K562 (cell line): Measurements from ENCODE around the gene PITX2. TPM values are rescaled to one million over a fixed set of nuclear protein-coding genes. Genes with fewer than 3 reads are reported as not detected.
A peak's percentile ranks its signal among the peaks of the same experiment; 100 is the strongest.

ENCODE experiments used
- ATAC-seq: fragments of 200-7000 bp; cut with Tn5 transposase; 3 replicates; pipeline ENCODE4 v1.9.1; 2020; ENCODE audit warnings: moderate library complexity
- BruUV-seq: library from RNA; stranded (reverse); fragments of 400-500 nt; replicated peaks from 2 replicates; lab custom pipeline; 2021; lab: Mats Ljungman, UMichigan
- CTCF ChIA-PET: fragments of 300-600 bp; formaldehyde crosslinking; extraction: SDS; loops from one replicate; lab custom pipeline; 2021; ENCODE audit warnings: low intra/inter-chr PET ratio; lab: Yijun Ruan, JAX
- POLR2A ChIA-PET: fragments of 300-600, 350-650 bp; sonication (Branson Sonifier 250); formaldehyde crosslinking; extraction: SDS; loops from one replicate; lab custom pipeline; 2021; ENCODE audit warnings: antibody characterized with exemption, inconsistent platforms; lab: Yijun Ruan, JAX
- DNase-seq, 4 experiments: peaks; one replicate each; pipeline versions ENCODE4 v3.0.0 to v3.0.0-alpha.2; 2011 to 2018; ENCODE audit warnings: low spot score in 3 of 4, mixed read lengths in 3 of 4; ENCODE audit errors: extremely low read depth in 1 of 4
- FAIRE-seq: peaks from 2 replicates; lab custom pipeline; 2011; peaks lifted over from hg19 to GRCh38; lab: Jason Lieb, UNC
- H2AFZ ChIP-seq: 2 replicates; pipeline ENCODE4 v1.6.0; 2011; ENCODE audit warnings: low read depth, low read length, control low read depth, inconsistent platforms
- H3K27ac ChIP-seq: fragments of 200-600 bp; 3 replicates; pipeline ENCODE4 v1.8.0; 2011; ENCODE audit warnings: low read depth, mild to moderate bottlenecking, control low read depth, inconsistent platforms, low read length, moderate library complexity, mixed read lengths; ENCODE audit errors: extremely low read depth
- H3K27me3 ChIP-seq, 2 experiments: fragments of 300-600 bp in 1 of 2; 2 replicates in 1 of 2; 3 replicates in 1 of 2; pipeline versions ENCODE4 v1.6.0 to v1.8.0; 2011; ENCODE audit warnings: inconsistent platforms in 2 of 2, low read length in 2 of 2, mild to moderate bottlenecking in 1 of 2, mixed read lengths in 1 of 2, moderate library complexity in 1 of 2; ENCODE audit not compliant: control insufficient read depth in 2 of 2, insufficient read depth in 2 of 2
- H3K36me3 ChIP-seq: fragments of 300-600 bp; 3 replicates; pipeline ENCODE4 v1.8.0; 2011; ENCODE audit warnings: mild to moderate bottlenecking, low read length, inconsistent platforms; ENCODE audit not compliant: control insufficient read depth, insufficient read depth
- H3K4me1 ChIP-seq, 2 experiments: fragments of 200-600 bp in 1 of 2; replicated peaks in 1 of 2; 2 replicates in 1 of 2; 3 replicates in 1 of 2; pipeline versions ENCODE4 v1.5.1 to v1.8.0; 2011; ENCODE audit warnings: inconsistent platforms in 2 of 2, low read length in 2 of 2, mild to moderate bottlenecking in 1 of 2, mixed read lengths in 1 of 2, moderate library complexity in 1 of 2; ENCODE audit not compliant: control insufficient read depth in 2 of 2, insufficient read depth in 2 of 2
- H3K4me2 ChIP-seq: 2 replicates; pipeline ENCODE4 v1.6.1; 2011; ENCODE audit warnings: low read length, control low read depth, inconsistent platforms, mixed read lengths; ENCODE audit not compliant: insufficient read depth
- H3K4me3 ChIP-seq: fragments of 200-600 bp; sonication (generic), shearing (Covaris generic); 2 replicates; pipeline ENCODE4 v1.5.1; 2016; ENCODE audit warnings: control low read depth, inconsistent platforms
- H3K79me2 ChIP-seq: fragments of 200-600 bp; 3 replicates; pipeline ENCODE4 v1.8.0; 2011; ENCODE audit warnings: low read length, inconsistent platforms; ENCODE audit not compliant: control insufficient read depth, insufficient read depth
- H3K9ac ChIP-seq, 2 experiments: 2 replicates each; pipeline versions ENCODE4 v1.6.0 to v1.6.1; 2011; ENCODE audit warnings: low read depth in 2 of 2, low read length in 2 of 2, control low read depth in 1 of 2, inconsistent platforms in 1 of 2, mild to moderate bottlenecking in 1 of 2, mixed read lengths in 1 of 2; ENCODE audit not compliant: insufficient read depth in 1 of 2
- H3K9me1 ChIP-seq: one replicate; pipeline ENCODE4 v1.6.0; 2011; ENCODE audit warnings: inconsistent platforms, mild to moderate bottlenecking, low read length, moderate library complexity; ENCODE audit not compliant: control insufficient read depth, insufficient read depth
- H3K9me3 ChIP-seq: replicated peaks from 2 replicates; pipeline ENCODE4 v1.5.1; 2011; ENCODE audit warnings: low read depth, low read length, inconsistent platforms; ENCODE audit not compliant: control insufficient read depth, insufficient read depth
- H4K20me1 ChIP-seq: replicated peaks from 2 replicates; pipeline ENCODE4 v1.6.1; 2011; ENCODE audit warnings: low read length, inconsistent platforms, mixed read lengths; ENCODE audit not compliant: control insufficient read depth, insufficient read depth
- EGR1 ChIP-seq: fragments of 450-650 bp; conservative IDR thresholded peaks from 2 replicates; pipeline ENCODE4 v1.6.1; 2017; ENCODE audit warnings: mild to moderate bottlenecking
- ESRRB ChIP-seq: fragments of 250-450 bp; sonication (Bioruptor Pico); IDR thresholded peaks from 2 replicates; pipeline ENCODE4 v1.5.0; 2020; ENCODE audit warnings: mild to moderate bottlenecking, moderate library complexity, borderline replicate concordance
- PRMT5 ChIP-seq: sonication (generic); formaldehyde crosslinking; IDR thresholded peaks from 2 replicates; pipeline ENCODE4 v1.5.0; 2020; ENCODE audit warnings: missing genetic modification reagents
- SIX5 ChIP-seq, 2 experiments: IDR thresholded peaks; 2 replicates each; pipeline ENCODE4 v1.6.1; 2011; ENCODE audit warnings: low read length in 2 of 2, borderline replicate concordance in 1 of 2, low read depth in 1 of 2, mild to moderate bottlenecking in 1 of 2, moderate library complexity in 1 of 2; ENCODE audit not compliant: insufficient read depth in 1 of 2
- TCF3 ChIP-seq: sonication (generic); formaldehyde crosslinking; IDR thresholded peaks from 2 replicates; pipeline ENCODE4 v1.4.0; 2020; ENCODE audit warnings: mild to moderate bottlenecking, missing genetic modification reagents
- ZBTB49 ChIP-seq: sonication (generic); formaldehyde crosslinking; IDR thresholded peaks from 2 replicates; pipeline ENCODE4 v1.8.0; 2022; ENCODE audit warnings: missing genetic modification reagents, mild to moderate bottlenecking, borderline replicate concordance
- ZNF77 ChIP-seq: fragments of 250-450 bp; sonication (Bioruptor Pico); IDR thresholded peaks from 2 replicates; pipeline ENCODE4 v1.5.0; 2020
- WGBS: fragments of 100-300 bp; shearing (Covaris generic); methylation state at CpG from one replicate; pipeline ENCODE4 v1.1.6; 2016; ENCODE audit warnings: low coverage, mixed read lengths; ENCODE audit not compliant: insufficient coverage; ENCODE audit errors: missing lambda C conversion rate; 5-methylcytosine and 5-hydroxymethylcytosine counted together
- in situ Hi-C: fragments of 300-500 bp; cut with MboI; formaldehyde crosslinking; loops from 4 replicates; pipeline ENCODE4 v1.15.0; 2018; ENCODE audit warnings: inconsistent platforms, mixed read lengths
- intact Hi-C: fragments of 100-400 bp; cut with micrococcal nuclease; formaldehyde crosslinking; loops from 2 replicates; pipeline ENCODE4 v1.14.2; 2022
- polyA plus RNA-seq, 8 experiments: library from polyadenylated mRNA; depleted of rRNA in 4 of 8; stranded (reverse) in 5 of 8; unstranded in 3 of 8; fragments of >200 nt; fragmentation: Nextera tagmentation in 2 of 8; fragmentation: Illumina TruSeq in 1 of 8; extraction: Ambion mirVana in 2 of 8; extraction: Trizol in 1 of 8; gene quantifications; 2 replicates each; pipeline versions ENCODE4 v1.2.1 to v1.2.3, GENCODE V29; 2011 to 2014; ENCODE audit warnings: inconsistent platforms in 1 of 8, missing spikeins in 1 of 8
- total RNA-seq, 7 experiments: library from RNA; depleted of rRNA in 6 of 7; stranded (reverse); fragments of >200 nt in 6 of 7; fragmentation: Illumina TruSeq in 2 of 7; extraction: Trizol in 2 of 7; gene quantifications; 2 replicates each; pipeline versions ENCODE4 v1.2.1 to v1.2.3, GENCODE V29; 2011 to 2021; ENCODE audit warnings: low replicate concordance in 1 of 7
- TF ChIP-seq, protein P1 (sequence below): sonication (generic); formaldehyde crosslinking; IDR thresholded peaks from 2 replicates; pipeline ENCODE4 v1.5.0; 2020; ENCODE audit warnings: missing genetic modification reagents

Gene PITX2
- total and polyA plus RNA-seq, 9 of the 15 experiments (the other 6 are each of a cell fraction or from before 2014, with no cell fraction given) = 0.08 TPM; not detected in 8

DNA sequence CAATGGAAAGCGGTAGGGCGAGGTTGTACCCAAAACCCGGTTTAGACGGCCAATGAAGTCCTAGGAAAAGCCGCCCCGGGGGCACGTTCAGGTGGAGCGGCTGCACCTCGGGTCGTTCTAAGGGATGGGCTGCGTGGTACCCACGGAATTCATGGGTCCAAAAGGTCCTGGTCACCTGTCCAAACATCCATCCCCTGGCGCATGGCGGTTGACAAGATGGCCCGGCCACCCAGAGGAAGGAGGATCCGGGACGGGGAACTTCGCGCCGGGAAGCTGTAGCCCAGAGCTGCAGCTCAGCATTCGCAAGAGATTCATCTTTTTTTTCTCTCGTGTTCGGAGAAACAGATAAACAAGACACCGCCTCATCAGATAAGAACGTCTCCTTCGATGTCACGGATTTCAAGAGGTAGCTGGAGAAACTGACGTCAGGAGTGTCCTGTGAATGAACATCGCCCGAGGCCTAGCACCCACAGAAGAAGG, 10.9 kb downstream of the PITX2 start (continued):
- TF ChIP-seq, protein P1, sequence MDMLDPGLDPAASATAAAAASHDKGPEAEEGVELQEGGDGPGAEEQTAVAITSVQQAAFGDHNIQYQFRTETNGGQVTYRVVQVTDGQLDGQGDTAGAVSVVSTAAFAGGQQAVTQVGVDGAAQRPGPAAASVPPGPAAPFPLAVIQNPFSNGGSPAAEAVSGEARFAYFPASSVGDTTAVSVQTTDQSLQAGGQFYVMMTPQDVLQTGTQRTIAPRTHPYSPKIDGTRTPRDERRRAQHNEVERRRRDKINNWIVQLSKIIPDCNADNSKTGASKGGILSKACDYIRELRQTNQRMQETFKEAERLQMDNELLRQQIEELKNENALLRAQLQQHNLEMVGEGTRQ (CRISPR knock-in tag) = no peak
- TF ChIP-seq PRMT5 (no peak), ESRRB (CRISPR knock-in tag) (no peak)

DNA sequence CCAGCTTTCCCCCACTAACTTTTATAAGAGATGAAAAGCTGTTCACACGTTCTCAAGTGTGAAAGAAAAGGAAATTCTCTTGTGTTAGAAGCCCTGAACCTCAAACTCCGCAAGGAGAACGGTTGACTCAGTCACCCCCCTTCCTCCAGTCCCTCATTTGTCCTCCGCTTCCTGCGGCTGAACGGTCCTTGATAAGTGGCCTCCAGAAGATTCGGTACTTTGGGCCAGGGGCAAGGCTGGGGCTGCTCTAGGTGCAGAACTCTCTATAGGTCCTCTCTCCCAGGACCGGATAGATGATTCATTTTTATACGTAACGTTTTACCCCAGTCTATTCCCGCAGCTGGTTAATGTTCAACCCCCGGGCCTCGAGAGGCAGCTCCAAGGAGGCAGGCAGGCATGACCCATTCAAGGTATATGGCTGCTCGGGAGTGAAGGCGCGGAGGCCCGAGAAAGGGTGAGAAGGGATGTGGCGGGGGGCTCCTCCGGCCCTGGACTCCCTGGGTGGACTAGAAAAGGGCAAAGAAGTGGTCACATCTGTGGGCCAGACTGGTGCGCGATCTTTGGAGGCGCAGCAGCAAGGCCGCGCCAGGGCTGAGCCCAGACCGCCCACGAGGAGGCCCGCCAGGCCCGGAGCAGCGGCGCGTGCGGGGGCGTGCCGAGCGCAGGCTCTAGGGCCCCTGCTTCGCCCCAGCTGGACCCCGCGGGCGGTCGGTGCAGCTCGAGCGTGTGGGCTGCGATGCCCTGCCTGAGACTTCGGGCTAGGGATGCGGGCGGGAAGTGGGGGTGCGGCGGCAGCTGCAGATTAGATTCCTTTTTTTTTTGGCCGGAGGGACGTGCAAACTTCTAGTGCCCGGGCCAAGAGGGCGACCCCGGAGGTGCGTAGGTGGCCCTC, 11.7 kb downstream of the PITX2 start:
- H3K4me1 ChIP-seq = peaks cover 0 to 9% of the 10 kb centered on the region in 2 experiments; a peak in 2 of 5 replicates
- H4K20me1 ChIP-seq = no peaks in the 10 kb centered on the region
- no peaks in the 10 kb centered on the region for H3K9me3 ChIP-seq
- in situ Hi-C loops = no loop called here
- H3K4me2 ChIP-seq = no peak overlapping the region
- H2AFZ ChIP-seq = no peak overlapping the region
- FAIRE-seq = no peak
- POLR2A ChIA-PET = interaction anchor here (0.5 to 1.3 kb wide), 4 partner anchors 8 to 665 kb away, joined by 3 to 4 read pairs (median 3); no protein-coding TSS in a partner anchor
- peaks cover 43 to 54% of the 10 kb centered on the region in 2 experiments; a peak in 4 of 5 replicates for H3K27me3 ChIP-seq
- H3K36me3 ChIP-seq = no peaks in the 10 kb centered on the region
- no peak overlapping the region for H3K27ac ChIP-seq
- no peak for DNase-seq
- H3K4me3 ChIP-seq = no peak overlapping the region
- H3K9ac ChIP-seq = no peak overlapping the region
- no peaks in the 10 kb centered on the region for H3K9me1 ChIP-seq
- no peaks in the 10 kb centered on the region for H3K79me2 ChIP-seq
- TF ChIP-seq EGR1 (peak; percentile 39; the same call in 1 of the 2 replicates), TCF3 (CRISPR knock-in tag) (no peak), ZNF77 (no peak), SIX5 (IDR thresholded peaks at IDR 0.05; ENCODE audit: borderline replicate concordance in 1 of 2, insufficient read depth in 1 of 2, low read depth in 1 of 2, low read length in 2 of 2) (no peak), ZBTB49 (CRISPR knock-in tag) (no peak)
- TF ChIP-seq, all 486 proteins: peak for 1
- ATAC-seq = peak; percentile 52; the same call in 2 of the 3 replicates
- intact Hi-C loops = no loop called here
- WGBS = 6% methylated on average over 42 of the region's 54 CpGs
- CTCF ChIA-PET = no interaction called here
- BruUV-seq = no TSS peak
